Measurements from ENCODE around the gene RASA3.
A peak's percentile ranks its signal among the peaks of the same experiment; 100 is the strongest.

DNA sequence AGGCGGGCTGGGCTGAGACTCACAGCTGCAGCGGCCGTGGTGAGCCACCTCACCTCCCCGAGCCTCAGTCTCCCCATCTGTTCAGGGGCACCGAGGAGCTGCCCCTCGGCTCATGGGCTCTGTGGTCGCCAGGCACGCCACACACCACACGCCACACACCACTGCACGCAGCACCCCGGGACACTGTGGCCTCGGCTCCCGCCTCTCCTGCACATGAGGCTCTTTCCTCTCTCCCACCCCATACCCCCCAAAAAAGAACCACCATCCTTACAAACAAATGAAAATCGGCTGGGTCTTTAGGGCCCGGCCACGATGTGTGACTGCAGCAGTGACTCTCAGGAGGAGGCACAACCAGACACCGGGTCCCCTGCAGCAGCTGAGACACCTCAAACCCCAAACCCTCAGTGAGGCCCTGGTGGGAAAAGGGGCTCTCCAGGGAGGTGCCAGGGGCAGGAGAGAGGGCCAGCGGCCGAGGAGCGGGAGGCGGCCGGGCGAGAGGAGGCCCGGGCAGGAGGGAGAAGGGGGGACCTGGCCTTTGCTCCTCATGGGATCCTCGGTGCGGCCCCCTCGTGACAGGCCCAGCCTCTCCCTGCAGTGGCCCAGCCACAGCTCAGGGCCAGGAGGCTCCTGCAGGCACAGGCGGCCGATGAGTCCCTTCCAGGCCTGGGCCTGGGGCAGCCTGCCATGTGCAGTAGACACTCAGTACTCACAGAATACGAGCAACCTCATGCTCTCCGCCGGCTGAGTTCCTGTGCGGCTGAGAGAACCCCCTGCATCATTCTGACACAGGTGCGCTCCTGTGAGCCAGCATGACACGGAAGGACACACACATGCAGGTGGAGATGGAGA, 66.3 kb downstream of the RASA3 start:
- no peak for TF ChIP-seq CTCF (IDR thresholded peaks at IDR 0.05; ENCODE audit: insufficient read depth, low read length)
- no peak; the same call in 1 of the 2 replicates for TF ChIP-seq POLR2AphosphoS5 (IDR thresholded peaks at IDR 0.05; ENCODE audit: low read depth)
- peak; percentile 7 for TF ChIP-seq REST (IDR thresholded peaks at IDR 0.05; ENCODE audit: insufficient replicate concordance, low read depth)
